Upper lobe of left lung (tissue), 6 donors: ENCODE measurements around the gene ZNF880. TPM values are rescaled to one million over a fixed set of nuclear protein-coding genes. Genes with fewer than 3 reads are reported as not detected.

Source experiments
- ATAC-seq, 2 donors: fragments of 200-7000 bp; cut with Tn5 transposase; one replicate each; pipeline ENCODE4 v1.9.1; 2022; ENCODE audit warnings: mild to moderate bottlenecking in 2 of 2, moderate library complexity in 2 of 2; ENCODE audit not compliant: low FRiP score in 2 of 2
- DNase-seq, 2 donors: peaks; one replicate each; pipeline ENCODE4 v3.0.0-alpha.2; 2019 to 2020
- H3K27ac ChIP-seq, 4 donors: fragments of 200-600 bp; sonication (generic); one replicate each; pipeline ENCODE4 v1.5.1; 2016 to 2019
- H3K27me3 ChIP-seq, 4 donors: fragments of 200-600 bp; sonication (generic); one replicate each; pipeline ENCODE4 v1.5.1; 2017 to 2019
- H3K36me3 ChIP-seq, 4 donors: fragments of 200-600 bp; sonication (generic); one replicate each; pipeline ENCODE4 v1.5.1; 2016 to 2019
- H3K4me1 ChIP-seq, 4 donors: fragments of 200-600 bp; sonication (generic); one replicate each; pipeline ENCODE4 v1.5.1; 2018 to 2019
- H3K4me3 ChIP-seq, 4 donors: fragments of 200-600 bp; sonication (generic); one replicate each; pipeline ENCODE4 v1.5.1; 2017 to 2019; ENCODE audit warnings: mild to moderate bottlenecking in 2 of 4, moderate library complexity in 1 of 4
- H3K9me3 ChIP-seq, 4 donors: fragments of 200-600 bp; sonication (generic); one replicate each; pipeline ENCODE4 v1.5.1; 2018 to 2019
- CTCF ChIP-seq, 6 experiments: fragments of 450-650 bp in 4 of 6; fragments of 200-600 bp in 2 of 6; sonication (generic) in 2 of 6; IDR thresholded peaks; one replicate each; pipeline ENCODE4 v1.5.1; 2016 to 2019; ENCODE audit warnings: antibody characterized with exemption in 6 of 6
- EP300 ChIP-seq, 4 donors: sonication (generic); formaldehyde crosslinking; IDR thresholded peaks; one replicate each; pipeline ENCODE4 v1.5.1; 2017; ENCODE audit warnings: antibody characterized with exemption in 4 of 4, control low read depth in 2 of 4
- POLR2A ChIP-seq, 4 donors: fragments of 450-650 bp; IDR thresholded peaks; one replicate each; pipeline ENCODE4 v1.5.1; 2016 to 2017; ENCODE audit warnings: antibody characterized with exemption in 4 of 4, mild to moderate bottlenecking in 2 of 4
- POLR2AphosphoS5 ChIP-seq, 2 donors: sonication (generic); formaldehyde crosslinking; IDR thresholded peaks; one replicate each; pipeline ENCODE4 v1.5.1; 2017; ENCODE audit warnings: antibody characterized with exemption in 2 of 2
- WGBS, 2 donors: methylation state at CpG; one replicate each; pipeline ENCODE4 v1.1.5; 2017 to 2018; 5-methylcytosine and 5-hydroxymethylcytosine counted together
- small RNA-seq, 4 donors: library from RNA; depleted of rRNA; stranded (forward); fragments of <200 nt; gene quantifications; one replicate each; pipeline ENCODE3, GENCODE V24; 2016
- total RNA-seq, 6 donors: library from RNA; depleted of rRNA in 4 of 6; stranded (reverse); fragments of >200 nt in 4 of 6; gene quantifications; one replicate each; pipeline versions ENCODE4 v1.1.0 to v1.2.1, GENCODE V29; 2016 to 2021
- donor health status: DM: no; HTN: no; CAD: no; lungs with moderate emphysema.
- donor health status: DM: no; HTN: yes; CAD: no; lungs with severe emphysema.

ZNF880 gene
- total RNA-seq, 6 donors from 2014 or later: 9.9 to 19.4 (median 12.4) TPM

GRCh38 chr19:52398081-52398441, 28.3 kb downstream of the ZNF880 start:
- DNase-seq (no peak), ATAC-seq (peak; percentile 41 to 47)
- H3K36me3 ChIP-seq: peaks cover 9 to 35% (median 20%) of the 10 kb centered on the region in 4 donors
- H3K4me1 ChIP-seq: peaks cover 10 to 20% (median 16%) of the 10 kb centered on the region in 4 donors
- H3K9me3 ChIP-seq: peaks cover 0 to 23% (median 17%) of the 10 kb centered on the region in 4 donors
- 3 to 4% methylated on average over 14 of the region's 14 CpGs for WGBS, 2 donors
- peak overlapping the region; percentile 69 to 85 (median 82) for H3K27ac ChIP-seq
- TF ChIP-seq CTCF (IDR thresholded peaks at IDR 0.05): no peak
- TF ChIP-seq POLR2AphosphoS5 (IDR thresholded peaks at IDR 0.05): no peak
- no peak for TF ChIP-seq EP300 (IDR thresholded peaks at IDR 0.05)
- no peak for TF ChIP-seq POLR2A (IDR thresholded peaks at IDR 0.05)
- peak overlapping the region; percentile 60 to 84 (median 68) for H3K4me3 ChIP-seq
- no peaks in the 10 kb centered on the region for H3K27me3 ChIP-seq

- H3K4me3 ChIP-seq: no peak overlapping the region
- H3K9me3 ChIP-seq: peaks cover 41 to 96% (median 80%) of the 10 kb centered on the region in 4 donors
These were observed 40.6 kb downstream of the ZNF880 start for GRCh38 chr19:52410276-52410675.

GRCh38 chr19:52415711-52416110, 46.0 kb downstream of the ZNF880 start:
- Histone ChIP-seq H3K9me3 (peaks cover 60 to 98% (median 93%) of the 10 kb centered on the region in 4 donors), H3K27ac (no peak overlapping the region), H3K4me1 (no peaks in the 10 kb centered on the region), H3K4me3 (no peak overlapping the region), H3K27me3 (no peaks in the 10 kb centered on the region), H3K36me3 (peaks cover 1 to 33% (median 29%) of the 10 kb centered on the region in 4 donors)
- WGBS, 2 donors: 91 to 96% methylated on average over 5 of the region's 5 CpGs
- ATAC-seq: no peak
- TF ChIP-seq EP300 (IDR thresholded peaks at IDR 0.05) (no peak), POLR2A (IDR thresholded peaks at IDR 0.05) (no peak), POLR2AphosphoS5 (IDR thresholded peaks at IDR 0.05) (no peak), CTCF (IDR thresholded peaks at IDR 0.05) (no peak)
- no peak for DNase-seq

More at GRCh38 chr19:52410276-52410675, 40.6 kb downstream of the ZNF880 start:
- ATAC-seq: no peak
- Histone ChIP-seq H3K27me3 (no peaks in the 10 kb centered on the region), H3K36me3 (peaks cover 33 to 87% (median 83%) of the 10 kb centered on the region in 4 donors), H3K4me1 (no peaks in the 10 kb centered on the region), H3K27ac (no peak overlapping the region)
- TF ChIP-seq POLR2AphosphoS5 (IDR thresholded peaks at IDR 0.05) (no peak), EP300 (IDR thresholded peaks at IDR 0.05) (no peak), POLR2A (IDR thresholded peaks at IDR 0.05) (no peak), CTCF (IDR thresholded peaks at IDR 0.05) (no peak)
- DNase-seq: no peak
- WGBS, 2 donors: 94 to 99% methylated on average over 6 of the region's 6 CpGs

GRCh38 chr19:52428937-52429336, 59.2 kb downstream of the ZNF880 start, which contains the start of gene ZNF534:
Gene ZNF534 (plus strand): TSS chr19:52429148. CDS start chr19:52431475, 2,327 bp downstream.
- no peak for TF ChIP-seq POLR2A (IDR thresholded peaks at IDR 0.05)
- no peak for TF ChIP-seq POLR2AphosphoS5 (IDR thresholded peaks at IDR 0.05)
- TF ChIP-seq EP300 (IDR thresholded peaks at IDR 0.05): no peak
- TF ChIP-seq CTCF (IDR thresholded peaks at IDR 0.05): no peak
- Histone ChIP-seq H3K27ac (no peak within 1 kb of the TSS), H3K36me3 (peaks cover 0 to 8% (median 0%) of the 10 kb centered on the region in 4 donors), H3K4me3 (no peak within 1 kb of the TSS), H3K27me3 (no peaks in the 10 kb centered on the region), H3K9me3 (peaks cover 20 to 86% (median 54%) of the 10 kb centered on the region in 4 donors), H3K4me1 (no peaks in the 10 kb centered on the region)
- DNase-seq: peak in 1 of 2 donors; percentile 60
- ATAC-seq: no peak
- 63 to 81% methylated on average over 27 of the region's 27 CpGs for WGBS, 2 donors

Small RNA genes lying within 50 kb of the gene (small RNA-seq; reads per million reads assigned to genes)
- gene AC010332.1: 0 reads per million in 4 donors

Other genes with a start within 250 kb of the ZNF880 start
- 10 to 100 TPM in 3 of 6 donors, 1 to 10 TPM in 3; 2.2 to 19.9 (median 10.2) TPM for gene ZNF616, start 230.0 kb upstream of the ZNF880 start, total RNA-seq
- 10 to 100 TPM in 5 of 6 donors, 1 to 10 TPM in 1; 8.4 to 24.3 (median 14.7) TPM for gene ZNF836, start 198.3 kb upstream of the ZNF880 start, total RNA-seq
- gene PPP2R1A, start 179.9 kb upstream of the ZNF880 start, total RNA-seq: 100 to 1,000 TPM in 5 of 6 donors, 10 to 100 TPM in 1; 90.1 to 214 (median 177) TPM
- gene ZNF766, start 100.3 kb upstream of the ZNF880 start, total RNA-seq: 10 to 100 TPM in 4 of 6 donors, 1 to 10 TPM in 2; 4.0 to 20.0 (median 14.7) TPM
- 10 to 100 TPM in 2 of 6 donors, 1 to 10 TPM in 4; 2.7 to 13.6 (median 8.4) TPM for gene ZNF480, start 72.8 kb upstream of the ZNF880 start, total RNA-seq
- gene ZNF610, start 33.7 kb upstream of the ZNF880 start, total RNA-seq: 1 to 10 TPM; 1.7 to 5.3 (median 2.7) TPM
- 10 to 100 TPM; 10.2 to 36.7 (median 27.5) TPM for gene ZNF528, start 27.9 kb downstream of the ZNF880 start, total RNA-seq
- under 1 TPM in 3 of 6 donors, not detected in 3; 0.17 to 0.55 (median 0.30) TPM for gene ZNF534, start 59.2 kb downstream of the ZNF880 start, total RNA-seq
- gene ZNF578, start 83.6 kb downstream of the ZNF880 start, total RNA-seq: 1 to 10 TPM in 3 of 6 donors, under 1 TPM in 2, not detected in 1; 0.83 to 2.4 (median 1.0) TPM
- gene ZNF808, start 157.7 kb downstream of the ZNF880 start, total RNA-seq: 10 to 100 TPM; 12.6 to 63.9 (median 25.3) TPM
- 10 to 100 TPM in 5 of 6 donors, 1 to 10 TPM in 1; 6.8 to 25.3 (median 16.0) TPM for gene ZNF701, start 200.4 kb downstream of the ZNF880 start, total RNA-seq